Activated naive CD4-positive, alpha-beta T cell treated with anti-CD3 and anti-CD28 coated beads, Interleukin-2, amount 50 U/mL, for 72 hours (primary cell): ENCODE measurements around the gene VCY. TPM values are rescaled to one million over a fixed set of nuclear protein-coding genes. Genes with fewer than 3 reads are reported as not detected.
"Not testable (repeated sequence)": the region's sequence is repeated elsewhere in the genome, so short reads cannot be mapped to it uniquely, and the experiment has no call there.

Source experiments
- ATAC-seq, 2 donors: fragments of 150-1000 bp; cut with Tn5 transposase; 2 replicates each; pipeline ENCODE4 v1.10.0; 2021; ENCODE audit warnings: mild to moderate bottlenecking in 2 of 2, moderate library complexity in 2 of 2
- DNase-seq, 2 donors: peaks; one replicate each; pipeline ENCODE4 v3.0.0; 2021 to 2022; ENCODE audit warnings: low spot score in 2 of 2
- H3K27ac Mint-ChIP-seq, 2 donors: one replicate each; pipeline ENCODE4 v1.8.0; 2022; ENCODE audit warnings: mild to moderate bottlenecking in 2 of 2, mixed read lengths in 2 of 2
- H3K36me3 Mint-ChIP-seq, 2 donors: one replicate each; pipeline ENCODE4 v1.8.0; 2022; ENCODE audit warnings: mixed read lengths in 2 of 2
- H3K9me3 Mint-ChIP-seq, 2 donors: one replicate each; pipeline ENCODE4 v1.8.0; 2022; ENCODE audit warnings: mixed read lengths in 2 of 2
- total RNA-seq, 2 donors: library from RNA; stranded (reverse); gene quantifications; one replicate each; pipeline ENCODE4 v1.2.3, GENCODE V29; 2022

Gene VCY
- total RNA-seq, result not detected

- not testable (repeated sequence) for H3K27ac Mint-ChIP-seq, H3K9me3 Mint-ChIP-seq, ATAC-seq, H3K36me3 Mint-ChIP-seq, DNase-seq
Measured at GRCh38 chrY:13986373-13986772, at the start of gene VCY. VCY (minus strand) TSS chrY:13986473; CDS start chrY:13986440, 33 bp downstream.

GRCh38 chrY:14030395-14030794 lies 44.1 kb upstream of the VCY start:
- DNase-seq, H3K27ac Mint-ChIP-seq, ATAC-seq, H3K9me3 Mint-ChIP-seq, H3K36me3 Mint-ChIP-seq: not testable (repeated sequence)

- H3K9me3 Mint-ChIP-seq, H3K27ac Mint-ChIP-seq, H3K36me3 Mint-ChIP-seq, ATAC-seq, DNase-seq: not testable (repeated sequence)
Measured at GRCh38 chrY:14011916-14012315, 25.6 kb upstream of the VCY start.

GRCh38 chrY:13942406-13942805 lies 43.9 kb downstream of the VCY start:
- DNase-seq, H3K36me3 Mint-ChIP-seq, ATAC-seq, H3K9me3 Mint-ChIP-seq, H3K27ac Mint-ChIP-seq: not testable (repeated sequence)

Other genes with a start within 250 kb of the VCY start
- gene VCY1B, start 69.8 kb upstream of the VCY start, total RNA-seq, result not detected